B cell (primary cell): ENCODE measurements around the gene TMTC4. TPM values are rescaled to one million over a fixed set of nuclear protein-coding genes. Genes with fewer than 3 reads are reported as not detected.

Experiments
- ATAC-seq: fragments of 200-7000 bp; cut with Tn5 transposase; one replicate; pipeline ENCODE4 v1.10.0; 2021; ENCODE audit warnings: low read depth, mild to moderate bottlenecking, moderate number of reproducible peaks, moderate library complexity
- CTCF ChIA-PET: fragments of 350-600 bp; sonication (Branson Sonifier 250); formaldehyde crosslinking; loops from one replicate; lab custom pipeline; 2021; ENCODE audit warnings: antibody characterized with exemption, inconsistent platforms; lab: Charles Lee
- POLR2A ChIA-PET: fragments of 350-600 bp; sonication (Branson Sonifier 250); formaldehyde crosslinking; loops from one replicate; lab custom pipeline; 2021; ENCODE audit warnings: antibody characterized with exemption; lab: Charles Lee
- DNase-seq: peaks from one replicate; pipeline ENCODE4 v3.0.0; 2013
- H2AFZ ChIP-seq: 2 replicates; pipeline ENCODE4 v1.6.1; 2012; ENCODE audit warnings: mild to moderate bottlenecking, low read depth, low read length; ENCODE audit not compliant: insufficient read depth, poor library complexity, severe bottlenecking
- H3K27ac ChIP-seq, 2 donors: 1 replicate in 1 of 2; 2 replicates in 1 of 2; pipeline ENCODE4 v1.5.1; 2012 to 2013; ENCODE audit warnings: low read length in 2 of 2, mild to moderate bottlenecking in 2 of 2, moderate library complexity in 1 of 2
- H3K27me3 ChIP-seq, 4 experiments: fragments of 200-600 bp in 1 of 4; sonication (generic) in 1 of 4; replicated peaks in 1 of 4; 1 replicate in 2 of 4; 2 replicates in 2 of 4; pipeline versions ENCODE4 v1.6.1 to v1.7.0; 2013 to 2016; ENCODE audit warnings: low read length in 3 of 4, mild to moderate bottlenecking in 2 of 4, mixed read lengths in 1 of 4, moderate library complexity in 1 of 4; ENCODE audit not compliant: insufficient read depth in 4 of 4, control insufficient read depth in 3 of 4; ENCODE audit errors: control extremely low read depth in 1 of 4
- H3K36me3 ChIP-seq, 2 experiments: replicated peaks in 1 of 2; 1 replicate in 1 of 2; 2 replicates in 1 of 2; pipeline versions ENCODE4 v1.6.1 to v1.7.1; 2013; ENCODE audit warnings: low read length in 1 of 2; ENCODE audit not compliant: insufficient read depth in 2 of 2, control insufficient read depth in 1 of 2; ENCODE audit errors: control extremely low read depth in 1 of 2, extremely low read depth in 1 of 2
- H3K4me1 ChIP-seq, 2 donors: fragments of 200-600 bp in 1 of 2; sonication (generic) in 1 of 2; 1 replicate in 1 of 2; 2 replicates in 1 of 2; pipeline versions ENCODE4 v1.5.1 to v1.6.1; 2013 to 2017; ENCODE audit warnings: low read length in 2 of 2; ENCODE audit not compliant: control insufficient read depth in 2 of 2, insufficient read depth in 2 of 2
- H3K4me2 ChIP-seq: replicated peaks from 2 replicates; pipeline ENCODE3; 2012; ENCODE audit warnings: mild to moderate bottlenecking, low read depth, low read length; ENCODE audit not compliant: poor library complexity, severe bottlenecking
- H3K4me3 ChIP-seq, 5 experiments: fragments of 200-600 bp in 1 of 5; sonication (generic) in 1 of 5; 1 replicate in 3 of 5; 2 replicates in 2 of 5; pipeline versions ENCODE4 v1.5.1 to v1.7.0; 2011 to 2016; ENCODE audit warnings: low read length in 4 of 5, mild to moderate bottlenecking in 4 of 5, low read depth in 2 of 5, control low read depth in 1 of 5, moderate library complexity in 1 of 5; ENCODE audit not compliant: insufficient read depth in 1 of 5; ENCODE audit errors: control extremely low read depth in 1 of 5, extremely low read depth in 1 of 5
- H3K79me2 ChIP-seq: fragments of 200-600 bp; sonication (generic); one replicate; pipeline ENCODE4 v1.6.0; 2016; ENCODE audit warnings: low read length; ENCODE audit not compliant: control insufficient read depth, insufficient read depth
- H3K9ac ChIP-seq: fragments of 200-600 bp; sonication (generic); 2 replicates; pipeline ENCODE4 v1.6.1; 2017; ENCODE audit warnings: mild to moderate bottlenecking, low read length, moderate library complexity
- H3K9me3 ChIP-seq, 3 donors: one replicate each; pipeline versions ENCODE4 v1.6.1 to v1.7.1; 2013; ENCODE audit warnings: low read length in 2 of 3; ENCODE audit not compliant: control insufficient read depth in 2 of 3, insufficient read depth in 1 of 3; ENCODE audit errors: control extremely low read depth in 1 of 3
- H4K20me1 ChIP-seq: 2 replicates; pipeline ENCODE4 v1.6.0; 2012; ENCODE audit warnings: mild to moderate bottlenecking, low read length; ENCODE audit not compliant: insufficient read depth, control insufficient read depth, poor library complexity, severe bottlenecking
- H3K27ac Mint-ChIP-seq: one replicate; pipeline ENCODE4 v1.8.0; 2021; ENCODE audit warnings: mixed read lengths
- H3K27me3 Mint-ChIP-seq: one replicate; pipeline ENCODE4 v1.8.0; 2021; ENCODE audit warnings: mixed read lengths
- H3K4me1 Mint-ChIP-seq: one replicate; pipeline ENCODE4 v1.8.0; 2021; ENCODE audit warnings: mixed read lengths
- H3K4me3 Mint-ChIP-seq: one replicate; pipeline ENCODE4 v1.8.0; 2021; ENCODE audit warnings: mixed read lengths
- H3K9me3 Mint-ChIP-seq: one replicate; pipeline ENCODE4 v1.8.0; 2022; ENCODE audit warnings: mixed read lengths; ENCODE audit not compliant: insufficient read depth
- CTCF ChIP-seq: fragments of 200-600 bp; IDR thresholded peaks from one replicate; pipeline ENCODE4 v1.8.0; 2022; ENCODE audit warnings: antibody characterized with exemption, mild to moderate bottlenecking
- EZH2 ChIP-seq: IDR thresholded peaks from 2 replicates; pipeline ENCODE4 v1.6.1; 2012; ENCODE audit warnings: borderline replicate concordance, low read depth, mild to moderate bottlenecking, moderate library complexity, low read length; ENCODE audit not compliant: insufficient read depth, poor library complexity, severe bottlenecking
- WGBS: methylation state at CpG from one replicate; pipeline ENCODE4 v1.1.5; 2013; ENCODE audit warnings: missing lambda C conversion rate; ENCODE audit not compliant: insufficient coverage; 5-methylcytosine and 5-hydroxymethylcytosine counted together
- intact Hi-C: fragments of 100-400 bp; cut with micrococcal nuclease; formaldehyde crosslinking; loops from one replicate; pipeline ENCODE4 v1.10.0; 2022
- polyA plus RNA-seq: library from polyadenylated mRNA; depleted of rRNA; stranded (reverse); fragments of >200 nt; gene quantifications from 2 replicates; pipeline ENCODE4 v1.2.3, GENCODE V29; 2012
- total RNA-seq, 2 donors: library from RNA; stranded (reverse); fragments of 120-200 nt in 1 of 2; gene quantifications; 1 replicate in 1 of 2; 2 replicates in 1 of 2; pipeline versions ENCODE4 v1.2.3 to v1.2.4, GENCODE V29; 2013 to 2022

The TMTC4 gene
- total and polyA plus RNA-seq, 2 donors (not counting 1 experiment from before 2014, with no cell fraction given), result 7.9 to 17.8 TPM

GRCh38 chr13:100602493-100603111 is 72.0 kb downstream of the TMTC4 start:
- H2AFZ ChIP-seq, result no peak overlapping the region
- intact Hi-C loops, result no loop called here
- H3K9ac ChIP-seq, result no peak overlapping the region
- WGBS, result no CpG with 5 or more reads among the region's 8 CpGs
- H3K4me3 ChIP-seq, result no peak overlapping the region
- Mint-ChIP-seq H3K27me3 (no peaks in the 10 kb centered on the region), H3K4me1 (peaks cover 3% of the 10 kb centered on the region), H3K4me3 (no peak overlapping the region), H3K9me3 (no peaks in the 10 kb centered on the region), H3K27ac (no peak overlapping the region)
- H4K20me1 ChIP-seq, result no peaks in the 10 kb centered on the region
- no peaks in the 10 kb centered on the region for H3K79me2 ChIP-seq
- no peaks in the 10 kb centered on the region for H3K27me3 ChIP-seq
- no peak overlapping the region for H3K4me2 ChIP-seq
- POLR2A ChIA-PET, result no interaction called here
- CTCF ChIA-PET, result no interaction called here
- DNase-seq, result no peak
- no peaks in the 10 kb centered on the region for H3K9me3 ChIP-seq
- H3K4me1 ChIP-seq, result peaks cover 0 to 2% of the 10 kb centered on the region in 2 donors
- no peak for ATAC-seq
- TF ChIP-seq EZH2, result no peak
- no peak for TF ChIP-seq CTCF
- no peaks in the 10 kb centered on the region for H3K36me3 ChIP-seq
- H3K27ac ChIP-seq, result no peak overlapping the region

- Mint-ChIP-seq H3K4me3 (no peak overlapping the region), H3K4me1 (peaks cover 1% of the 10 kb centered on the region), H3K27me3 (no peaks in the 10 kb centered on the region), H3K9me3 (no peaks in the 10 kb centered on the region), H3K27ac (no peak overlapping the region)
- 98% methylated on average over 6 of the region's 7 CpGs for WGBS
- DNase-seq (no peak), ATAC-seq (no peak)
- no peak overlapping the region for H2AFZ ChIP-seq
- no peak overlapping the region for H3K4me2 ChIP-seq
- H3K36me3 ChIP-seq, result no peaks in the 10 kb centered on the region
- ChIA-PET POLR2A (no interaction called here), CTCF (no interaction called here)
- no peaks in the 10 kb centered on the region for H4K20me1 ChIP-seq
- H3K79me2 ChIP-seq, result no peaks in the 10 kb centered on the region
- intact Hi-C loops, result no loop called here
- H3K9ac ChIP-seq, result no peak overlapping the region
- no peaks in the 10 kb centered on the region for H3K27me3 ChIP-seq
- no peak overlapping the region for H3K4me3 ChIP-seq
- TF ChIP-seq EZH2 (no peak), CTCF (no peak)
- H3K4me1 ChIP-seq, result no peaks in the 10 kb centered on the region
- H3K9me3 ChIP-seq, result peaks cover 0 to 3% (median 0%) of the 10 kb centered on the region in 3 donors
- H3K27ac ChIP-seq, result no peak overlapping the region
Measured at GRCh38 chr13:100601716-100602115, 72.9 kb downstream of the TMTC4 start.
